ENCODE measurements around the gene PORCN. TPM values are rescaled to one million over a fixed set of nuclear protein-coding genes. Genes with fewer than 3 reads are reported as not detected.

The PORCN gene
- total RNA-seq, 1 donor from 2014 or later: 30.3 TPM

DNA sequence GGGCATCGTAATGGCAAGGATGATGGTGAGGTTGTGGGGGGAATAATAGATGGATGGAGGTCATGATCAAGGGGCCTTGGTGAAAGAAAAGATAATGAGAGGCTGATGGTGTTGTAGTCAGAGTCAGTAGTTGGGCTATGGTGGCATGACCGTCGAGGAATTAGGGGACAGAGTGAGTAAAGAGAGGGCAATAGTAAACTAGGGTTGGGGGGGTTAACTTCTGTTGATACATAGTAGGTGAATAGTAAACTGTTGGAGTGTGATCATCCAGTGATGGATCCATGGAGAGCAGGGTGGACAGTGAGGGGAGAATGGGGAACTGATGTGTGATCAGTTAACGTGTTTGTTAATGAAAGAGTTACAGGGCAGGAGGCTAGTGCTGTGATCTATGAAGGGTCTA, 31.9 kb upstream of the PORCN start:
- H3K36me3 Mint-ChIP-seq (ENCODE audit: low read depth, unreplicated experiment): peaks cover 11% of the 10 kb centered on the region
- peaks cover 58% of the 10 kb centered on the region for H3K79me2 ChIP-seq (ENCODE audit: insufficient read depth, low read length)
- H4K20me1 ChIP-seq (ENCODE audit: insufficient read depth, low read length): peaks cover 25% of the 10 kb centered on the region
- peak overlapping the region; percentile 98 for H3K4me2 ChIP-seq (ENCODE audit: low read length)
- no peaks in the 10 kb centered on the region for H3K27me3 ChIP-seq (ENCODE audit: insufficient read depth, low read length)
- peaks cover 10% of the 10 kb centered on the region for H3K4me1 ChIP-seq (ENCODE audit: insufficient read depth, low read length)
- no peaks in the 10 kb centered on the region for H3K9me3 ChIP-seq (ENCODE audit: insufficient read depth, low read depth, low read length)
- peak; percentile 34 for FAIRE-seq
- TF ChIP-seq, protein P1, sequence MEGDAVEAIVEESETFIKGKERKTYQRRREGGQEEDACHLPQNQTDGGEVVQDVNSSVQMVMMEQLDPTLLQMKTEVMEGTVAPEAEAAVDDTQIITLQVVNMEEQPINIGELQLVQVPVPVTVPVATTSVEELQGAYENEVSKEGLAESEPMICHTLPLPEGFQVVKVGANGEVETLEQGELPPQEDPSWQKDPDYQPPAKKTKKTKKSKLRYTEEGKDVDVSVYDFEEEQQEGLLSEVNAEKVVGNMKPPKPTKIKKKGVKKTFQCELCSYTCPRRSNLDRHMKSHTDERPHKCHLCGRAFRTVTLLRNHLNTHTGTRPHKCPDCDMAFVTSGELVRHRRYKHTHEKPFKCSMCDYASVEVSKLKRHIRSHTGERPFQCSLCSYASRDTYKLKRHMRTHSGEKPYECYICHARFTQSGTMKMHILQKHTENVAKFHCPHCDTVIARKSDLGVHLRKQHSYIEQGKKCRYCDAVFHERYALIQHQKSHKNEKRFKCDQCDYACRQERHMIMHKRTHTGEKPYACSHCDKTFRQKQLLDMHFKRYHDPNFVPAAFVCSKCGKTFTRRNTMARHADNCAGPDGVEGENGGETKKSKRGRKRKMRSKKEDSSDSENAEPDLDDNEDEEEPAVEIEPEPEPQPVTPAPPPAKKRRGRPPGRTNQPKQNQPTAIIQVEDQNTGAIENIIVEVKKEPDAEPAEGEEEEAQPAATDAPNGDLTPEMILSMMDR (IDR thresholded peaks at IDR 0.05; ENCODE audit: insufficient read depth, low read depth, low read length): no peak
- no peak for TF ChIP-seq EZH2 (IDR thresholded peaks at IDR 0.05; ENCODE audit: insufficient read depth, low read length)
- H3K4me3 ChIP-seq (ENCODE audit: insufficient read depth, low read depth, low read length): peak overlapping the region; percentile 91
- no peaks in the 10 kb centered on the region for H3K9me3 Mint-ChIP-seq (ENCODE audit: unreplicated experiment)
- H3K9ac ChIP-seq (ENCODE audit: low read length): peak overlapping the region; percentile 100
- peak overlapping the region; percentile 89 for H3K4me3 Mint-ChIP-seq (ENCODE audit: unreplicated experiment)
- H3K36me3 ChIP-seq (ENCODE audit: insufficient read depth, low read length): peaks cover 3% of the 10 kb centered on the region
- H2AFZ ChIP-seq (ENCODE audit: low read depth, low read length): no peak overlapping the region
- H3K4me1 Mint-ChIP-seq (ENCODE audit: low read depth, unreplicated experiment): peaks cover 13% of the 10 kb centered on the region
- DNase-seq (ENCODE audit: low read depth): no peak
- peak overlapping the region; percentile 95 for H3K27ac ChIP-seq (ENCODE audit: low read depth, low read length)
- no peaks in the 10 kb centered on the region for H3K27me3 Mint-ChIP-seq (ENCODE audit: low read depth, unreplicated experiment)
- peak overlapping the region; percentile 95 for H3K27ac Mint-ChIP-seq (ENCODE audit: unreplicated experiment)

DNA sequence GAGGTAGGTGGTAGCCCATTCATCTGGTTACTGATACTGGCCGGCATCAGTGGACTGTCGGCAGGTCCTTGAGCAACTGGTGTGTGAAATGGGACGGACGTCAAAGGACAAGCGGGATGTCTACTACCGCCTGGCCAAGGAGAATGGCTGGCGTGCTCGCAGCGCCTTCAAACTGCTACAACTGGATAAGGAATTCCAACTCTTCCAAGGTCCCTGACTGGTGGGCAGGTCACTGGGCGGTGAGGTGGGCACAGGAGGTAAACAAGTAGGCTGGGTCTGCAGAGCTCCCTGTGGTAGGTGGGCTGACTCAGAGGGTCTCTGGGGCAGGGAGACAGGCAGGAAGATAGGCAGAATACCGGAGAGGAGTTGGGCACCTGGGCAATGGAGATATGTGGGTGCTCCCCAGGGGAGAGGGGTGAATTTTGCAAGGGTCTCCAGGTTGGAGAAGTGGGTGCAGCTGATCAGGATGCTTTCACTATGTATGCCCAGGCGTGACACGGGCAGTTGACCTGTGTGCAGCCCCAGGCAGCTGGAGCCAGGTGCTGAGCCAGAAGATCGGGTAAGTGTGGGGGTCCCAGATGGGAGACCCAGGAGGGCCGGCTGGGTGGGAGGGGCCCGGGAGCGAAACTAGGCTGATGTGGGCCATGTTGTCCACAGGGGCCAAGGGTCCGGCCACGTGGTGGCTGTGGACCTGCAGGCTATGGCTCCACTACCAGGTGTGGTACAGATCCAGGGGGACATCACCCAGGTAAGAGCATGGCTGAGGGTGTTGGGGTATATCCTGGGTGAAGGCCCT, 30.6 kb upstream of the PORCN start:
- Mint-ChIP-seq H3K9me3 (ENCODE audit: unreplicated experiment) (no peaks in the 10 kb centered on the region), H3K27ac (ENCODE audit: unreplicated experiment) (no peak overlapping the region), H3K4me1 (ENCODE audit: low read depth, unreplicated experiment) (peaks cover 11% of the 10 kb centered on the region), H3K27me3 (ENCODE audit: low read depth, unreplicated experiment) (no peaks in the 10 kb centered on the region), H3K4me3 (ENCODE audit: unreplicated experiment) (peak overlapping the region; percentile 89), H3K36me3 (ENCODE audit: low read depth, unreplicated experiment) (peaks cover 12% of the 10 kb centered on the region)
- no peaks in the 10 kb centered on the region for H3K9me3 ChIP-seq (ENCODE audit: insufficient read depth, low read depth, low read length)
- peak overlapping the region; percentile 91 for H3K4me3 ChIP-seq (ENCODE audit: insufficient read depth, low read depth, low read length)
- H3K4me1 ChIP-seq (ENCODE audit: insufficient read depth, low read length): peaks cover 7% of the 10 kb centered on the region
- H4K20me1 ChIP-seq (ENCODE audit: insufficient read depth, low read length): peaks cover 25% of the 10 kb centered on the region
- FAIRE-seq: no peak
- peak overlapping the region; percentile 98 for H3K4me2 ChIP-seq (ENCODE audit: low read length)
- H3K27me3 ChIP-seq (ENCODE audit: insufficient read depth, low read length): no peaks in the 10 kb centered on the region
- H3K36me3 ChIP-seq (ENCODE audit: insufficient read depth, low read length): peaks cover 14% of the 10 kb centered on the region
- H2AFZ ChIP-seq (ENCODE audit: low read depth, low read length): no peak overlapping the region
- no peak overlapping the region for H3K27ac ChIP-seq (ENCODE audit: low read depth, low read length)
- TF ChIP-seq EZH2 (IDR thresholded peaks at IDR 0.05; ENCODE audit: insufficient read depth, low read length): no peak
- TF ChIP-seq, protein P1 (IDR thresholded peaks at IDR 0.05; ENCODE audit: insufficient read depth, low read depth, low read length): no peak
- H3K9ac ChIP-seq (ENCODE audit: low read length): peak overlapping the region; percentile 100
- DNase-seq (ENCODE audit: low read depth): no peak
- peaks cover 58% of the 10 kb centered on the region for H3K79me2 ChIP-seq (ENCODE audit: insufficient read depth, low read length)

DNA sequence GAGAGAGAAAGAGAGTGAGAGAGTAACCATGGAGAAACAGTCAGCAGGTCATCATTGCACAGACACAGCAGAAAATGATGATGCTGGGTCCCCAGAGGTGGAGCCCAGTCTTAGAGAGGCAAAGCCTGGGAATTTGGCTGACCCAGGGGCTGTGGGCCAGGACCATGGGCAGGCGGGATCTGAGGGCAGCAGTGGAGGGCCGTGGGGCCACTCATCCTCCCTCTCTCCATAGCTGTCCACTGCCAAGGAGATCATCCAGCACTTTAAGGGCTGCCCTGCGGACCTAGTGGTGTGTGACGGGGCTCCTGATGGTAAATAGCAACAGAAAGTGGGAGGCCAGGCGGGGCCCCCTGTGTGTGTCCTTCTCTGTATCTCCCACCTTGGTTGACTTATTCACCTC, 30.0 kb upstream of the PORCN start:
- Histone ChIP-seq H2AFZ (ENCODE audit: low read depth, low read length) (no peak overlapping the region), H3K9ac (ENCODE audit: low read length) (no peak overlapping the region), H3K4me3 (ENCODE audit: insufficient read depth, low read depth, low read length) (no peak overlapping the region), H3K36me3 (ENCODE audit: insufficient read depth, low read length) (peaks cover 16% of the 10 kb centered on the region), H3K4me2 (ENCODE audit: low read length) (peak overlapping the region; percentile 98), H3K4me1 (ENCODE audit: insufficient read depth, low read length) (peaks cover 5% of the 10 kb centered on the region), H3K27me3 (ENCODE audit: insufficient read depth, low read length) (no peaks in the 10 kb centered on the region), H3K9me3 (ENCODE audit: insufficient read depth, low read depth, low read length) (no peaks in the 10 kb centered on the region), H3K27ac (ENCODE audit: low read depth, low read length) (no peak overlapping the region), H3K79me2 (ENCODE audit: insufficient read depth, low read length) (peaks cover 58% of the 10 kb centered on the region), H4K20me1 (ENCODE audit: insufficient read depth, low read length) (peaks cover 25% of the 10 kb centered on the region)
- FAIRE-seq (no peak), DNase-seq (ENCODE audit: low read depth) (no peak)
- Mint-ChIP-seq H3K36me3 (ENCODE audit: low read depth, unreplicated experiment) (peaks cover 12% of the 10 kb centered on the region), H3K4me3 (ENCODE audit: unreplicated experiment) (no peak overlapping the region), H3K27ac (ENCODE audit: unreplicated experiment) (no peak overlapping the region), H3K9me3 (ENCODE audit: unreplicated experiment) (no peaks in the 10 kb centered on the region), H3K4me1 (ENCODE audit: low read depth, unreplicated experiment) (peaks cover 9% of the 10 kb centered on the region), H3K27me3 (ENCODE audit: low read depth, unreplicated experiment) (no peaks in the 10 kb centered on the region)
- TF ChIP-seq, protein P1 (IDR thresholded peaks at IDR 0.05; ENCODE audit: insufficient read depth, low read depth, low read length): no peak
- no peak for TF ChIP-seq EZH2 (IDR thresholded peaks at IDR 0.05; ENCODE audit: insufficient read depth, low read length)
